IMR-90 (cell line): Measurements from ENCODE around the gene C2orf68. TPM values are rescaled to one million over a fixed set of nuclear protein-coding genes. Genes with fewer than 3 reads are reported as not detected.

Experiments used
- ATAC-seq: fragments of 200-7000 bp; cut with Tn5 transposase; 2 replicates; pipeline ENCODE4 v1.9.1; 2020; ENCODE audit warnings: low read depth, mild to moderate bottlenecking, moderate library complexity
- BruUV-seq: library from RNA; stranded (reverse); fragments of 400-500 nt; replicated peaks from 2 replicates; lab custom pipeline; 2021; lab: Mats Ljungman, UMichigan
- CTCF ChIA-PET: fragments of 300-600 bp; formaldehyde crosslinking; extraction: SDS; loops from one replicate; lab custom pipeline; 2021; ENCODE audit warnings: antibody characterized with exemption; lab: Yijun Ruan, JAX
- POLR2A ChIA-PET: fragments of 300-600 bp; sonication (Branson Sonifier 250); formaldehyde crosslinking; loops from one replicate; lab custom pipeline; 2022; ENCODE audit warnings: antibody characterized with exemption; ENCODE audit not compliant: unreplicated experiment; lab: Charles Lee
- DNase-seq: peaks from one replicate; pipeline ENCODE4 v3.0.0; 2013
- H2AFZ ChIP-seq: replicated peaks from 2 replicates; pipeline ENCODE3; 2013; ENCODE audit warnings: low read length, mild to moderate bottlenecking; ENCODE audit not compliant: poor library complexity
- H2AK5ac ChIP-seq: 2 replicates; pipeline ENCODE4 v1.6.1; 2013; ENCODE audit warnings: low read depth, low read length, inconsistent platforms
- H2AK9ac ChIP-seq: replicated peaks from 2 replicates; pipeline ENCODE3; 2013; ENCODE audit warnings: mild to moderate bottlenecking, low read depth, low read length, moderate library complexity; ENCODE audit not compliant: poor library complexity
- H2BK120ac ChIP-seq: 2 replicates; pipeline ENCODE4 v1.6.1; 2013; ENCODE audit warnings: low read depth, low read length, inconsistent platforms
- H2BK15ac ChIP-seq: 3 replicates; pipeline ENCODE4 v1.6.1; 2013; ENCODE audit warnings: low read depth, low read length, inconsistent platforms
- H2BK20ac ChIP-seq: 2 replicates; pipeline ENCODE4 v1.6.1; 2013; ENCODE audit warnings: low read depth, mild to moderate bottlenecking, inconsistent platforms, low read length, moderate library complexity
- H2BK5ac ChIP-seq: 2 replicates; pipeline ENCODE4 v1.6.1; 2013; ENCODE audit warnings: mild to moderate bottlenecking, low read depth, low read length, inconsistent platforms; ENCODE audit not compliant: poor library complexity, severe bottlenecking
- H3K14ac ChIP-seq: replicated peaks from 2 replicates; pipeline ENCODE4 v1.6.1; 2013; ENCODE audit warnings: low read depth, low read length, inconsistent platforms
- H3K18ac ChIP-seq: 2 replicates; pipeline ENCODE4 v1.6.1; 2013; ENCODE audit warnings: low read depth, low read length, control low read depth
- H3K23ac ChIP-seq: 2 replicates; pipeline ENCODE4 v1.6.1; 2013; ENCODE audit warnings: low read depth, low read length, inconsistent platforms
- H3K27ac ChIP-seq: 2 replicates; pipeline ENCODE4 v1.5.1; 2013; ENCODE audit warnings: mild to moderate bottlenecking, control low read depth, low read length; ENCODE audit not compliant: insufficient read depth
- H3K27me3 ChIP-seq: 2 replicates; pipeline ENCODE4 v1.6.1; 2013; ENCODE audit warnings: low read length; ENCODE audit not compliant: control insufficient read depth, insufficient read depth
- H3K36me3 ChIP-seq: 2 replicates; pipeline ENCODE4 v1.6.1; 2013; ENCODE audit warnings: low read length, mixed read lengths; ENCODE audit not compliant: control insufficient read depth, insufficient read depth
- H3K4ac ChIP-seq: 2 replicates; pipeline ENCODE4 v1.6.1; 2013; ENCODE audit warnings: low read depth, low read length, inconsistent platforms
- H3K4me1 ChIP-seq: 2 replicates; pipeline ENCODE4 v1.6.1; 2013; ENCODE audit warnings: low read length, mixed read lengths; ENCODE audit not compliant: control insufficient read depth, insufficient read depth
- H3K4me2 ChIP-seq: 2 replicates; pipeline ENCODE4 v1.6.1; 2013; ENCODE audit warnings: low read depth, mild to moderate bottlenecking, control low read depth, low read length, moderate library complexity
- H3K4me3 ChIP-seq: 2 replicates; pipeline ENCODE4 v1.5.1; 2013; ENCODE audit warnings: low read depth, mild to moderate bottlenecking, control low read depth, low read length, moderate library complexity; ENCODE audit not compliant: insufficient read depth
- H3K56ac ChIP-seq: 2 replicates; pipeline ENCODE4 v1.6.1; 2013; ENCODE audit warnings: low read length, inconsistent platforms; ENCODE audit not compliant: insufficient read depth; ENCODE audit errors: extremely low read depth
- H3K79me1 ChIP-seq, 2 experiments: 2 replicates each; pipeline ENCODE4 v1.6.1; 2013; ENCODE audit warnings: low read length in 2 of 2, inconsistent platforms in 1 of 2, low read depth in 1 of 2
- H3K9ac ChIP-seq: 2 replicates; pipeline ENCODE4 v1.6.1; 2013; ENCODE audit warnings: low read depth, low read length, control low read depth
- H3K9me1 ChIP-seq: 2 replicates; pipeline ENCODE4 v1.6.1; 2013; ENCODE audit warnings: low read length, inconsistent platforms; ENCODE audit not compliant: insufficient read depth
- H3K9me3 ChIP-seq: 2 replicates; pipeline ENCODE4 v1.6.1; 2013; ENCODE audit warnings: low read length; ENCODE audit not compliant: control insufficient read depth, insufficient read depth
- H4K20me1 ChIP-seq: 2 replicates; pipeline ENCODE4 v1.6.1; 2013; ENCODE audit warnings: low read length, inconsistent platforms; ENCODE audit not compliant: insufficient read depth
- H4K5ac ChIP-seq: 2 replicates; pipeline ENCODE4 v1.6.1; 2013; ENCODE audit warnings: mild to moderate bottlenecking, low read depth, low read length, control low read depth
- H4K8ac ChIP-seq, 2 experiments: 2 replicates each; pipeline ENCODE4 v1.6.1; 2013; ENCODE audit warnings: low read depth in 2 of 2, low read length in 2 of 2, control low read depth in 1 of 2, inconsistent platforms in 1 of 2
- H4K91ac ChIP-seq: 2 replicates; pipeline ENCODE4 v1.6.1; 2013; ENCODE audit warnings: low read depth, low read length, inconsistent platforms; ENCODE audit not compliant: insufficient read depth
- BHLHE40 ChIP-seq: fragments of 150-350 bp; IDR thresholded peaks from 2 replicates; pipeline ENCODE4 v1.6.1; 2016; ENCODE audit warnings: mild to moderate bottlenecking, low read depth, low read length
- CEBPB ChIP-seq: IDR thresholded peaks from 2 replicates; pipeline ENCODE4 v1.6.1; 2012; ENCODE audit warnings: low read depth, low read length, improper control_type of control experiment
- CTCF ChIP-seq: conservative IDR thresholded peaks from 2 replicates; pipeline ENCODE4 v1.5.1; 2012; ENCODE audit warnings: mild to moderate bottlenecking, low read depth, low read length, improper control_type of control experiment
- MAFK ChIP-seq: IDR thresholded peaks from 2 replicates; pipeline ENCODE4 v1.6.1; 2012; ENCODE audit warnings: low read depth, low read length, improper control_type of control experiment
- MAZ ChIP-seq: IDR thresholded peaks from 2 replicates; pipeline ENCODE4 v1.6.1; 2012; ENCODE audit warnings: low read depth, mild to moderate bottlenecking, low read length, improper control_type of control experiment, moderate library complexity, borderline replicate concordance
- MXI1 ChIP-seq: IDR thresholded peaks from 2 replicates; pipeline ENCODE4 v1.6.1; 2012; ENCODE audit warnings: low read depth, mild to moderate bottlenecking, low read length, moderate library complexity, borderline replicate concordance
- POLR2A ChIP-seq: IDR thresholded peaks from 2 replicates; pipeline ENCODE4 v1.6.1; 2012; ENCODE audit warnings: mild to moderate bottlenecking, low read depth, low read length
- RAD21 ChIP-seq: IDR thresholded peaks from 2 replicates; pipeline ENCODE4 v1.6.1; 2012; ENCODE audit warnings: low read length, improper control_type of control experiment
- RCOR1 ChIP-seq: IDR thresholded peaks from 2 replicates; pipeline ENCODE4 v1.6.1; 2012; ENCODE audit warnings: mild to moderate bottlenecking, low read length, improper control_type of control experiment; ENCODE audit not compliant: insufficient replicate concordance
- USF2 ChIP-seq: fragments of 150-350 bp; IDR thresholded peaks from 2 replicates; pipeline ENCODE4 v1.6.1; 2017; ENCODE audit warnings: mild to moderate bottlenecking, antibody characterized with exemption, low read length, low read depth
- WGBS, 2 experiments: methylation state at CpG; one replicate each; pipeline versions ENCODE4 v1.1.5 to v1.1.7; 2013; ENCODE audit warnings: missing lambda C conversion rate in 2 of 2; ENCODE audit not compliant: insufficient read length in 1 of 2; ENCODE audit errors: extremely low coverage in 2 of 2; 5-methylcytosine and 5-hydroxymethylcytosine counted together
- dilution Hi-C: fragments of 300-500 bp; cut with HindIII; formaldehyde crosslinking; loops from one replicate; pipeline ENCODE4 v1.14.3; 2018; ENCODE audit warnings: low sequenced_read_pairs; ENCODE audit not compliant: unreplicated experiment
- in situ Hi-C: fragments of 300-500 bp; cut with MboI; formaldehyde crosslinking; loops from 3 replicates; pipeline ENCODE4 v1.14.3; 2019; ENCODE audit warnings: low sequenced_read_pairs, inconsistent platforms, mixed read lengths
- intact Hi-C: fragments of 100-400 bp; cut with micrococcal nuclease; formaldehyde crosslinking; loops from 2 replicates; pipeline ENCODE4 v1.10.0; 2022
- polyA plus RNA-seq, 3 experiments: library from polyadenylated mRNA; depleted of rRNA; stranded (reverse); fragments of >200 nt; gene quantifications; 2 replicates each; pipeline ENCODE4 v1.2.3, GENCODE V29; 2012; ENCODE audit warnings: low replicate concordance in 1 of 3
- total RNA-seq: library from RNA; depleted of rRNA; stranded (reverse); fragments of >200 nt; gene quantifications from 2 replicates; pipeline ENCODE4 v1.2.3, GENCODE V29; 2012

C2orf68 gene
- total and polyA plus RNA-seq, 2 of the 4 experiments (the other 2 are of a cell fraction) = 6.8 to 10.1 TPM

DNA sequence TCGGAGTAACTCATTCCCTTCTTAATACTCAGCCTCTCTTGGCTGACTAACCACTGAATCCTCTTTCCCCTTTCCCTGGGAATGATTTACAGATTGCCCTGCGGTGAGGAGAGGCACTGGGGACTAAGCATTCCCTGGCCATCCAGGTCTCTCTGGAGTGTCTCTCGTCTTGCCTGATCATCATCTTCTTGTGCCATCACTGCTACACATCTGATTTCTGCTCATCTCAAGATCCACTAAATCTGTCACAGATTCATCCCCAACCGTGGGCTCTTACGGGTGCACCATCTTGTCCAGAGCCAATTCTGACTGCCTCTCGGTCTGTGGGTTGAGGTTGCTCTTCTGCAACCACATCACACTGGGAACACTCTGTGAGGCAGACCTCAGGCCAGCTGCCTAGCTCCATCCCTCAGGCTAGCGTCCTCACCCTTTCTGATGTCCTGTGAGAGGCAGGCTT lies 44.1 kb upstream of the C2orf68 start:
- intact Hi-C loops = no loop called here
- Histone ChIP-seq H2BK20ac (0 out of 2 replicates have a peak overlapping the region, but pooled peaks have one; percentile 55), H4K8ac (no peak overlapping the region; a peak in 1 of 4 replicates), H4K5ac (no peak overlapping the region), H3K4me3 (no peak overlapping the region), H2AK5ac (peak overlapping the region; percentile 87; the same call in 1 of the 2 replicates), H3K4me2 (no peak overlapping the region), H3K9ac (no peak overlapping the region), H3K4me1 (peaks cover 18% of the 10 kb centered on the region), H4K20me1 (no peaks in the 10 kb centered on the region; the same call in none of the 2 replicates), H2AK9ac (no peak overlapping the region), H3K4ac (peak overlapping the region; percentile 63), H2BK5ac (peak overlapping the region; percentile 6), H3K79me1 (peaks cover 0 to 13% of the 10 kb centered on the region in 2 experiments; a peak in 3 of 4 replicates), H3K14ac (peak overlapping the region; percentile 50), H2BK120ac (peak overlapping the region; percentile 53; the same call in 1 of the 2 replicates), H2AFZ (peak overlapping the region; percentile 15), H3K9me1 (peaks cover 14% of the 10 kb centered on the region), H3K36me3 (peaks cover 7% of the 10 kb centered on the region), H3K18ac (no peak overlapping the region), H3K56ac (no peak overlapping the region), H3K23ac (no peak overlapping the region; the same call in 1 of the 2 replicates), H3K9me3 (no peaks in the 10 kb centered on the region), H4K91ac (no peak overlapping the region), H3K27ac (no peak overlapping the region; the same call in 1 of the 2 replicates), H2BK15ac (no peak overlapping the region), H3K27me3 (no peaks in the 10 kb centered on the region)
- TF ChIP-seq MAFK (no peak), RAD21 (no peak), CTCF (no peak), MXI1 (no peak), RCOR1 (no peak), USF2 (no peak), CEBPB (no peak), BHLHE40 (no peak), POLR2A (no peak), MAZ (no peak)
- BruUV-seq = no TSS peak
- dilution Hi-C loops = no loop called here
- peak; percentile 28 for ATAC-seq
- DNase-seq = peak; percentile 65
- ChIA-PET CTCF (no interaction called here), POLR2A (no interaction called here)
- 67% methylated on average over 1 of the region's 7 CpGs; no CpG with 5 or more reads in 1 of the 2 experiments for WGBS, 2 experiments
- in situ Hi-C loops = no loop called here
